ENCODE measurements around the gene TPTE2. TPM values are rescaled to one million over a fixed set of nuclear protein-coding genes. Genes with fewer than 3 reads are reported as not detected.

TPTE2 gene
- total and polyA plus RNA-seq, 2 of the 8 experiments (the other 6 are each of a cell fraction or from before 2014, with no cell fraction given), result not detected

DNA sequence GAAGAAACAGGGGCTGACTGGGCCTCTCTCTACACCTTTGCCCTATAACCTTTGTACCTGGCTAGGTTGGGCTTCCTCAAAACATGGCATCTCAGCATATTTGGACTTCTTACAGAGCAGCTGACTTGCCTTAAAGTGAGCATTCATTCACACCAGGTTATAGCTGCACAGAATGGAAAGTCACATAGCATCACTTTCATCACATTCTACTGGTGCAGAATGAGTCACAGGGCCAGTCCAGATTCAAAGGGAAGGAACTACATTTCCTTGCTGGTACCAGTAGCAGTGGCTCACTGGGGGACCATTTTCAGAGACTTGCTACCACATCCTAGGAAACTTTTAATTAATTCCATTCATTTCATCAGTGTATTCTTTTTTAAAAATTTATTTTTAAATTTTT, 20.3 kb upstream of the TPTE2 start:
- TF ChIP-seq, protein P1, sequence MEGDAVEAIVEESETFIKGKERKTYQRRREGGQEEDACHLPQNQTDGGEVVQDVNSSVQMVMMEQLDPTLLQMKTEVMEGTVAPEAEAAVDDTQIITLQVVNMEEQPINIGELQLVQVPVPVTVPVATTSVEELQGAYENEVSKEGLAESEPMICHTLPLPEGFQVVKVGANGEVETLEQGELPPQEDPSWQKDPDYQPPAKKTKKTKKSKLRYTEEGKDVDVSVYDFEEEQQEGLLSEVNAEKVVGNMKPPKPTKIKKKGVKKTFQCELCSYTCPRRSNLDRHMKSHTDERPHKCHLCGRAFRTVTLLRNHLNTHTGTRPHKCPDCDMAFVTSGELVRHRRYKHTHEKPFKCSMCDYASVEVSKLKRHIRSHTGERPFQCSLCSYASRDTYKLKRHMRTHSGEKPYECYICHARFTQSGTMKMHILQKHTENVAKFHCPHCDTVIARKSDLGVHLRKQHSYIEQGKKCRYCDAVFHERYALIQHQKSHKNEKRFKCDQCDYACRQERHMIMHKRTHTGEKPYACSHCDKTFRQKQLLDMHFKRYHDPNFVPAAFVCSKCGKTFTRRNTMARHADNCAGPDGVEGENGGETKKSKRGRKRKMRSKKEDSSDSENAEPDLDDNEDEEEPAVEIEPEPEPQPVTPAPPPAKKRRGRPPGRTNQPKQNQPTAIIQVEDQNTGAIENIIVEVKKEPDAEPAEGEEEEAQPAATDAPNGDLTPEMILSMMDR (IDR thresholded peaks at IDR 0.05; ENCODE audit: control extremely low read depth in 1 of 3, insufficient read depth in 1 of 3, low read depth in 1 of 3, low read length in 3 of 3), result no peak
- TF ChIP-seq FOSL1 (IDR thresholded peaks at IDR 0.05; ENCODE audit: insufficient read depth, low read depth, low read length) (no peak), SP4 (IDR thresholded peaks at IDR 0.05; ENCODE audit: low read length) (no peak), HDAC2 (IDR thresholded peaks at IDR 0.05; ENCODE audit: borderline replicate concordance in 1 of 2, low read depth in 2 of 2, low read length in 2 of 2) (no peak), TAF1 (IDR thresholded peaks at IDR 0.05; ENCODE audit: low read depth, low read length) (no peak), YY1 (IDR thresholded peaks at IDR 0.05; ENCODE audit: low read depth, low read length) (no peak)
- H2BK5ac ChIP-seq (ENCODE audit: low read depth, low read length), result no peak overlapping the region
- H3K9ac ChIP-seq (replicated peaks in 1 of 4; ENCODE audit: extremely low read depth in 1 of 4, low read depth in 3 of 4, low read length in 3 of 4), result no peak overlapping the region
- H3K27ac ChIP-seq (ENCODE audit: low read depth, low read length), result no peak overlapping the region
- H4K20me1 ChIP-seq (replicated peaks in 1 of 2; ENCODE audit: control insufficient read depth in 1 of 2, insufficient read depth in 2 of 2, low read length in 2 of 2), result no peaks in the 10 kb centered on the region
- DNase-seq (ENCODE audit: low read depth in 1 of 2, low spot score in 2 of 2) (no peak), FAIRE-seq (no peak)
- no peak overlapping the region for H4K8ac ChIP-seq (ENCODE audit: extremely low read depth, insufficient read depth, low read length)
- no peak overlapping the region for H2AFZ ChIP-seq (ENCODE audit: low read length)
- no peak overlapping the region for H2BK12ac ChIP-seq (ENCODE audit: low read depth, low read length)
- H3K4me3 ChIP-seq (ENCODE audit: extremely low read depth in 1 of 4, insufficient read depth in 2 of 4, low read depth in 3 of 4, low read length in 4 of 4), result no peak overlapping the region
- H2BK20ac ChIP-seq (ENCODE audit: low read length), result no peak overlapping the region
- H2AK5ac ChIP-seq (ENCODE audit: low read depth, low read length), result no peak overlapping the region
- no peak overlapping the region for H4K91ac ChIP-seq (replicated peaks; ENCODE audit: insufficient read length, low read length)
- no peak overlapping the region for H4K5ac ChIP-seq (ENCODE audit: insufficient read length, low read depth, low read length)
- H3K23me2 ChIP-seq (ENCODE audit: low read depth, low read length), result no peaks in the 10 kb centered on the region
- H3K4me2 ChIP-seq (ENCODE audit: insufficient read depth in 1 of 2, low read depth in 2 of 2, low read length in 2 of 2), result no peak overlapping the region
- H3K36me3 ChIP-seq (ENCODE audit: control insufficient read depth in 2 of 4, insufficient read depth in 4 of 4, low read length in 3 of 4), result no peaks in the 10 kb centered on the region
- H3K79me1 ChIP-seq (ENCODE audit: low read depth, low read length), result no peaks in the 10 kb centered on the region
- no peak overlapping the region for H3K14ac ChIP-seq (ENCODE audit: insufficient read length)
- H2BK120ac ChIP-seq (replicated peaks; ENCODE audit: low read depth, low read length), result no peak overlapping the region
- no peaks in the 10 kb centered on the region for H3K4me1 ChIP-seq (replicated peaks in 1 of 4; ENCODE audit: control insufficient read depth in 3 of 4, insufficient read depth in 4 of 4, low read length in 3 of 4)
- H2BK15ac ChIP-seq (ENCODE audit: low read length), result no peak overlapping the region
- ChIA-PET POLR2A (ENCODE audit: partially characterized antibody) (no interaction called here), CTCF (ENCODE audit: partially characterized antibody) (no interaction called here)
- no peak overlapping the region for H3K23ac ChIP-seq (ENCODE audit: insufficient read length)
- peaks cover 24 to 38% of the 10 kb centered on the region in 2 experiments for H3K9me3 ChIP-seq (ENCODE audit: insufficient read depth in 2 of 2, low read depth in 1 of 2, low read length in 1 of 2)
- H3K18ac ChIP-seq (ENCODE audit: extremely low read depth, low read length), result no peak overlapping the region
- no peaks in the 10 kb centered on the region for H3K79me2 ChIP-seq (ENCODE audit: control insufficient read depth in 1 of 2, insufficient read depth in 2 of 2, low read length in 2 of 2)
- no peak overlapping the region for H3K56ac ChIP-seq (replicated peaks; ENCODE audit: insufficient read length, low read depth, low read length)
- H3K4ac ChIP-seq (replicated peaks; ENCODE audit: insufficient read length, low read depth, low read length), result no peak overlapping the region
- no peaks in the 10 kb centered on the region for H3K27me3 ChIP-seq (replicated peaks in 1 of 4; ENCODE audit: control insufficient read depth in 3 of 4, extremely low read depth in 1 of 4, insufficient read depth in 3 of 4, low read length in 3 of 4)

All from H1 (cell line).